Kasumi-1 (cell line): Measurements from ENCODE around the gene OTOP3.
A peak's percentile ranks its signal among the peaks of the same experiment; 100 is the strongest.
"Not testable (repeated sequence)": the region's sequence is repeated elsewhere in the genome, so short reads cannot be mapped to it uniquely, and the experiment has no call there.

Experiments used
- DNase-seq, 2 experiments: peaks; one replicate each; lab custom pipeline; 2025; lab: John Stamatoyannopoulos, UW

OTOP3 gene

DNA sequence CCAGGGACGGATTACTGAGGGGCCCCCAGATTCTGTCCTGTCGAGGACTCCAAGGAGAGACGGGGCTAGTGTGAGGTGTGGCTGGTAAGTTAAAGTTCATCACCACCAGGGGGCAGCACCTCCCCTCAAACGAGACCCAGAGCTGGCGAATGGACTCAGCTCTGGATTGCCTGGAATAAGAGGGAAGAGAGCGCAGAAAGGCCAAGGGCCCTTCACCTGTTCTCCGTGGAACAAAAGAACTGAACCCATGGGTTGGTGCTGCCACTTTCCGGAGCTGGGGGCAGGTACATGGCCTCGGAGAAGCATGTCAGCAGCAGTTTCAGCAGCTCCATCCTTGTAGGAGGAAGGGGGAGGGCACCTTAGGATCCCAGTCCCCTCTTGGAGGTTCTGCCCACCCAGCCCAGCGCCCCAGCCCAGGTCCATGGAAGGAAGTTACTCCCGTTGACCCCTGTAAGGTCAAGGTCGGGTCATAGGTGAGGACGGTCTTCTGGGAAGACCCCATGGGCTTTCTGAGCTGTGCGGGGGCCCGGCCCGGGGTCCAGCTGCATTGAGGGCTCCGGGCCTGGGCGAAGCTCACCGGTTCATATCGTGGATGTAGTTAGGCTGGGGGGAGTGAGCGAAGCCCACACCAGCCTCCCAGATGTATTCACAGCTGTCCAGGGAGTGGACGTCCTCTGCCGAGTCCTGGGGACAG, 26.1 kb downstream of the OTOP3 start:
- DNase-seq, result peak; percentile 88 to 90

- DNase-seq, result no peak
Measured at GRCh38 chr17:74962622-74963394, 27.1 kb downstream of the OTOP3 start.

DNA sequence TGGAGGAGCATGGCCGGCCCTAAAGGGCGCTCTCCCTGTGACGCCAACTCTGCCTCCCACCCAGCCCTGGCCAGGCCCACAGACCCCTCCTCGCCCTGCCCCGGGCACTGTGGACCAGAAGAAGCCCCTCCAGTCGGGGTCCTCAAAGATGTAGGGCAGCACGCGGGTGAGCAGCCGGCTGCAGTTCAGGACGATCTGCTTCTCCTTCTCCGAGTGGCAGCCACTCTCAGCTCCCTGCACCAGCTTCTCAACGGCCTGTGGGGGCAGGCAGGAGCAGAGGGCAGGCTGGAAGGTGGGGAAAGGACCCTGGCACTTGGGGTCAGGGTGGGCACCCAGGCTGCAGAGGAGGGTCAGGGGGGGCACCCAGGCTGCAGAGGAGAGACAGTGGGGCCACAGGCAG, 28.0 kb downstream of the OTOP3 start:
- peak; percentile 74 to 82 for DNase-seq

DNA sequence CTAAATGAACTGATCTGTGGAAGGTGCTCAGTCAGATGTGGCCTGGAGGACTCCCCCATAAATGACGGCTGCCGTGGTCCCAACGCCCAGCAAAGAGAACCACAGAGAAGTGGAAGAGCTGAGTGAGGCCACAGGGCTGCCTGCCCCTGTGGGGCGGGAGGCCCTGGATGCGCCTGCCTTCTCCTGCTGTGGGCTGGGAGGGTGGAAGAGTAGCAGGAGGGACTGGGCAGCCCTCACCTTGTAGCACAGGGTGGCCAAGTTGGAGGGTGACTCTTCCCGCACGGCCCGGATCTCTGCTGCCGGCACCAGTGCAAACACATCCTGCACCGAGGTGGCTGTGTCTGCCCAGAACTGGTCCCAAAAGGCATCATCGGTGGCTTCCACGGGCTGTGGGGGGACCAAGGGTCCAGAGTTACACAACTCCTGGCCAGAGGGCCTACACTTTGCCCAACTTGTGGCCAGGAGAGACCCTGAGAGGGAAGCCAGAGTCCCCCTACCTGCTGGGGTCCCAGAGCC, 28.6 kb downstream of the OTOP3 start:
- no peak for DNase-seq

GRCh38 chr17:74964988-74965622, 29.4 kb downstream of the OTOP3 start:
- no peak for DNase-seq

- no peak for DNase-seq
Measured at GRCh38 chr17:74968361-74968780, 32.7 kb downstream of the OTOP3 start.

DNA sequence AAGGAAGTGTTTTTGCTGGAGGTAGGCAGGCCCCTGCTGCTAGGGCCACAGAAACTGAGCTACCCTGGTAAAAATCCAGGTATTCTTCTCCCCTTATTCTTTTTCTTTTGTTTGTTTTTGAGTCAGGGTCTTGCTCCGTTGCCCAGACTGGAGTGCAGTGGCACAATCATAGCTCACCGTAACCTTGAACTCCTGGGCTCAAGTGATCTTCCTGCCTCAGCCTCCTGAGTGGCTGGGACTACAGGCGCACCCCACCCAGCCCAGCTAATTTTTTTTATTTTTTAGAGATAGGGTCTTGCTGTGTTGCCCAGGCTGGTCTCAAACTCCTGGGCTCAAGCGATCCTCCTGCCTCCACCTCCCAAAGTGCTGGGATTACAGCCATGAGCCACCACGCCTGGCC, 33.8 kb downstream of the OTOP3 start:
- DNase-seq, result not testable (repeated sequence)

DNA sequence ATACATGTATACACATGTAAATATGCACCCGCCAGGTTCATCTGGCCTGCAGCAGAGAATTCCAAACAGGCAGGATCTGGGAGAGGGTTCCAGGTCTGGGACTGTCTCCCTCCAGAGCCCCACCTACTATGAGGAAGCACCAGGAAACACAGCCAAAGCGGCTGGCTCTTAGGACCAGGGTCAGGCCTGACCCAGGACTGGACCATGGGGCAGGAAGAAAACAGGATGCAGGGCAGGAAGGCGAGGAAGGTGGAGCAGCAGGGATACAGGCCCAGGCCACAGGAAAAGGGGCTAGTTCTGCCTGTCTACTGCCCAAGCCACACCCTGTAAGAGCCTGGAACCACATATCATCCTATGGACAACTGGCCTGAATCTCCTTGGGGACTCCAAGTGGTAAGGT, 34.7 kb downstream of the OTOP3 start:
- DNase-seq, result no peak

DNA sequence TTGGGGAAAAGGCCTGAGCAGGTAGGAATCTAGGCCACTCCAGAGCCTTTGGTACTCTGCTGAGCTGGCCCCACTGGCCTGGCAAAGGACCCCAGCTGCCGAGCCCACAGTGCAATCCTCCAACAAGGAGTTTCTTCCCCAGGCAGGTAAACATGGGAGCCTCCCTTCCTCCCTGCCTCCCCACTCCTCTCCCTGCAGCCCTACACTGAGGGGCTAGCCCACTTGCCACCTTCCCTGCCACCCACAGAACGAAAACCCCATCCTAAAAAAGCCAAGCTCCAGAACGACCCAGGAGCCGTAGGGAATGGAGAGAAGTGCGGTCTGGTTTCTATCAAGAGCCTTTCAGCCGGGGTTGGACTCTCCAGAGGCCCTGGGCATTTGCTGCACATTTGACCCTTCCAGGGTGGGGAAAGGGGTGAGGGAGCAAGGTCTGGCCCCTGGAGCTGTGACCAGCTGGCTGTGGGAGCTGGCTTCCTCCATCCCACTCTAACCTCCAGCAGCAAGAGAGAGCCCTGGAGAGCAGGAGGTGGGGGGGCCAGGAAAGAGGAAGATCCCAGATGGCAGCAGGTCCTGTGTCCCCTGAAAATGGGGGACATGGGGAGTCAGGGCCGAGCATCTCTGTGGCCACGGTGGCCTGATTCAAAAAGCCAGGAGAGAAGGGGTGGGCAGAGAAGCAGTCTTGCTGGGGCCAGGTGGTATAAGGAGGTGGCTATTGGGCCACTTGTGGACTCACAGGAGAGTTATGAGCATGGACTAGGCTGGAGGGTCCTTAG, 35.6 kb downstream of the OTOP3 start:
- no peak for DNase-seq

- DNase-seq, result no peak
Measured at GRCh38 chr17:74971842-74972106, 36.1 kb downstream of the OTOP3 start.

- DNase-seq, result peak in 1 of 2 experiments; percentile 33
Measured at GRCh38 chr17:74972107-74972972, 36.6 kb downstream of the OTOP3 start, which contains the start of gene HID1. TSS of gene HID1 (minus strand) at chr17:74972759. CDS start at chr17:74972656, 103 bp downstream.

GRCh38 chr17:74972973-74973328, 37.3 kb downstream of the OTOP3 start:
- DNase-seq, result no peak

DNA sequence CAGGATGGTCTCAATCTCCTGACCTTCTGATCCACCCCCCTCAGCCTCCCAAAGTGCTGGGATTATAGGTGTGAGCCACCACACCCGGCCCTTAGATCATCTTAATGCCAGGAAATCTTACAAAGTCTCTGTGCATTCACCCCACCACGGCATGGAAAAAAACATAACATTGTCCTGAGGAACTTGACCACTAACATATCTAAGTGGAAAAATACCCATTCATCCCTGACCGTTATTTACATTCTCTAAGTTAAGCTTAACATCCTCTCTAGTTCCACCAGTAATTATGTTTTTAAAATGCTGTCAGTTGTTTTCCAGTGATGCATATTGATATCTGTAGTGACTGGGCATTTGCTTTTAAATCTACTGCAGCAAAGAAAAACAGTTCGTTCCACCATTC, 40.2 kb downstream of the OTOP3 start:
- no peak for DNase-seq

GRCh38 chr17:74977802-74978201, 42.1 kb downstream of the OTOP3 start:
- no peak for DNase-seq

- no peak for DNase-seq
Measured at GRCh38 chr17:74978240-74978639, 42.5 kb downstream of the OTOP3 start.

DNA sequence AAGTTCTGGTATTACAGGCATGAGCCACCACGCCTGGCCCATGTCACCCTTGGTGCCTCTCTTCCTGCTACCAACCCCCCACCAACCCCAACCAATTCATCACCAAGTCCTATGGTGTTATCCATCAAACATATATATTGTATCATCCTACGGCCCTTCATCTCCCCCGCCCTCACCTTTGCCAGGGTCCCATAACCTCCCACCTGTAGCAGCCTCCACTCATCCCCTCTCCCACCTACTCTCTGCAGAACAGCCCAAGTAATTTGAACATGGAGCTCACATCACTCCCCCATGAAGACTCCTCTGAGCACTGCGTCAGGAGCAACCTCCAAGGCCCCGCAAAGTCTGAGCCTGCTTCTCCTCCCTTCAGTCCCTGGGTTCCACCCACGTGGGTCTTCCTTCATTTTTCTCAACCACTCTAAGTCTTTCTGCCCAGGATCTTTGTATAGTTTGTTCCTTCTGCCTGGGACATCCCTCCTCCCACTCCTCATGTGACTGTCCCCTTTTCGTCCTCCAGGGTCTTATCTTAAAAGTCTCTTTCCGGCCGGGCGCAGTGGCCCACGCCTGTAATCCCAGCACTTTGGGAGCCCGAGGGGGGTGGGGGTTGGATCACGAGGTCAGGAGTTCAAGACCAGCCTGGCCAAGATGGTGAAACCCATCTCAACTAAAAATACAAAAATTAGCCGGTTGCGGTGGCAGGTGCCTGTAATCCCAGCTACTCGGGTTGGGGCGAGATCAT, 43.9 kb downstream of the OTOP3 start:
- no peak for DNase-seq

- DNase-seq, result no peak
Measured at GRCh38 chr17:74981318-74981978, 45.8 kb downstream of the OTOP3 start.

DNA sequence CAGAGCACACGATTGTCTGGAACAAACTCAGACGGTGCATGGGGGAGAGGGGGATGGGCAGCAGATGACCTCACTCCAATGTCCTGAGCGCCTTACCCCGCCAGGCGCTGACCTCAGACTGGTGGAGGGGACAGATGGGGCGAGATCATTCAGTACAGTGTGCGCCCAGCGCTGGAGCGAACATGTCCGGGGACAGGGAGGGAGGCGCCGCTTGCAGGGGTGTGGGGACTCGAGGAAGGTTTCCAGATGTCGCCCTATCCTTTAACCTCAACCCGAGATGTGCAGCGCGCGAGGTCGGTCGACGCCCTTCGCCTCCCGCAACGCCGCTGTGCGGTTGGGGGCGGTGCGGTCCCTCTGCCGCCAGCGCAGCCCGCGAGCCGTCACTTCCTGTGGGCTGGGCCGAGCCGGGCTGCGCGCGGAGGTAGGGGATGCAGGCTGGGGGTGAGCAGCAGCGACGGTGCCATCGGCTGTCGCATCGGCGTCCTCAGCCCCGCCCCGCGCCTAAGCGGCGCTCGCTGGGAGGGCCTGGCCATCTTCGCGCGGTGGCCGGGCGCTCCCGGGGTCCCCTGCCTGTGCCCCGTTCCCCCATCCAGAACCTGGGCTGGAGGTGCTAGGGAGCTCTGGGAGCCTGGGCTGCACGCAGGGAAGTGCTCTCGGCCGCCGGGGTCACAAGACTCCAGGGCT, 46.4 kb downstream of the OTOP3 start:
- DNase-seq, result no peak

DNA sequence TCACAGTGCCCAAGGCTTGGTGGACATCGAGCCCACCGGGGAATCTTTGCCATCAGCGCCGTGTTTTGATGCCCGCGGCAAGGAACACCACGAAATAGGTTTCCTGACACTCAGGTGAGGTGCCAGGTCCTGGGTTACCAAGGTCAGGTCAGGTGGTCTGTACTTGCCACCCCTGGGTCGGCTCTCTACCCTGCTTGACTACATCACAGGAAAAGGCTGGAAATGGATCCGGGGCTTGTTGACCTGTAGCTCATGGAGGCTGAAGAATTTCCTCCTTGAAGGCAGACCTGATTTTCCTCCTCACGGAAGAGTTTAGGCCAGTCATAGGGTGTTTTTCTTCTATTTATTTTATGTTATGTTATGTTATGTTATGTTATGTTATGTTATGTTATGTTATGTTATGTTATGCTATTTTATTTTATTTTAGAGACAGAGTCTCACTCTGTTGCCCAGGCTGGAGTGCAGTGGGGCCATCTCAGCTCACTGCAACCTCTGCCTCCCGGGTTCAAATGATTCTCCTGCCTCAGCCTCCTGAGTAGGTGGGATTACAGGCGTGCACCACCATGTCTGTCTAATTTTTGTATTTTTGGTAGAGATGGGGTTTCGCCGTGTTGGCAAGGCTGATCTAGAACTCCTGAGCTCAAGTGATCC, 47.1 kb downstream of the OTOP3 start:
- DNase-seq, result not testable (repeated sequence)
